DMS153 (cell line): ENCODE results near the gene EXOC4.

Source experiments
- DNase-seq: peaks from one replicate; lab custom pipeline; 2025; lab: John Stamatoyannopoulos, UW

The EXOC4 gene

DNA sequence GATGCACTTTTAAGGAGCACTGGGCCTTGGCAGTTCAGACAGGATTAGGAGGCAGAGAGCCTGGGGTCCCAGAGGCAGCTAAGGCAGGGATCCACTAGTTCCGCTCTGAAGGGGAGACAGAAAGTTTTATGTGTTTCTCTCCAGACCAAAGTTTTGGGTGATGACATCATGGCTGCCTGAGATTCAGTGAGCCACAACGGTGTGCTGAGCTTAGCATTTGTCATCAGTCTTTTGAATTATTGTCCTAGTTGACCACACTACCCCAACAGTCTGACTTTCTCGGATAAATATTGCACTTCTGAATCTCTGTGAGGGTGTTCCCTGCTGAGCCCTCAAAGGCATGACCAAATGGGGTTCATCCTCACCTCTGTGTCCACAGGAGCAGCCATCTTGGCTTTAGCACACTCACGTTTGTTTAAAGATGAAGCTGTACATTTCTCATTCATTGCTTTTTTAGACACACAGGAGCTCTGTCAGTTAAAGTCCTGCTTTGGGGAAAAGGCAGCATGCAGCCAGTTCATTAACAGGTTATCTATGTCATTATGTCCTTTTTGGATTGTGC is 576.5 kb downstream of the EXOC4 start:
- DNase-seq: no peak

DNA sequence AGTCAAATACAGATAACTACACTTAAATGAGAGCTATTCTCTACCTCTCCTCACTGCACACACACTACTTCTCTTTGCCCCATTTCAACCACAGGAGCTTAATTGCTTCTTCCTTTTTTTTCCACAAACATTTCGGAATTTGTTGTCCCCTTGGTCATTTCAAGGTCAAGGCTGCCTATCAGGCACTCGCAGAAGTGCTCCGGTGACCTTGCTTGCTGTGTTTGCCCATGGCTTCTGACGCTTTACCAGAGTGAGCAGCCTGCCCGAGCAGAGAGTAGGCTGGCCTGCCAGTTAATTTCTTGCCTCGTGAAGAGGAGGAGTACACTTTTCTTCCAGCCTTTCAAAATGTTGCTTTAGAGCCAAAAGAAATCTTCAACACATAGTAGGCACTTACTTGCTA is 577.2 kb downstream of the EXOC4 start:
- DNase-seq: no peak

DNA sequence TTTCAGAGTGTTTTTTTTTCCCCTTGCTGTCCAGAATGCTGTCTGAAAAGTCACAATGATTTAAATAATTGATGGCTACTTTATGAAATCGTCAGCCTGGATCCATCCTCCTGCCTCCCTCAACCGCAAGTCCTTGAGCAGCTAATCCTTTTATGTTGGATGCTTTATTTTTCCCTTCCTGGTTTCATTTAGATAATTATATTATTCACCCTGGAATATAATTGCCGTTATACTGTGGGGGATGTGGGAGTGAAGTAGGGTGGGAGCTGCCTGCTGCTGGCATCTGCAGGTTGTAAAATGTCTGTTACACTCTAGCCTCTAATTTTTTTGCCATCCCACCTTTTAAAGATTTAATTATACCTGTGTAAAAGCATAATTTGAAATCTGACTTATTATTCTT is 583.8 kb downstream of the EXOC4 start:
- DNase-seq: no peak

DNA sequence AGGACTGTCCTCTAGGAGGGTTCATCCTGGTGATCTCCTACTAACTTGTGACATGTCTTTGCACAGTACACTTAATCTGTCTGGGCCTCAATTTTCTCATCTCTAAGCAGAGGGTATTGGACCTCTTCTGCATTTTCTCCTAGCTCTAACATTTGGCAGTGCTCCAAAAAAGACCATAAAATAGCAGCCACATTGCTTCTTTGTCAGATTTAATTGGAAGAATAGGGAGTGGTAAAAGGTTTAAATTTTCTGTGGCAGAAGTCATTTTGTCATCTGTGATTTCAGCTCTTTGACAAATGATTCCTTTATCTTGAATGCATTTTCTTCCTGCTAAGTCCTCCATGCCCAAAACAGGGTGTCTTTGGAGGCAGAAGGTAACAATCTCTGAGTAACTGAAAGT is 584.3 kb downstream of the EXOC4 start:
- DNase-seq: no peak

DNA sequence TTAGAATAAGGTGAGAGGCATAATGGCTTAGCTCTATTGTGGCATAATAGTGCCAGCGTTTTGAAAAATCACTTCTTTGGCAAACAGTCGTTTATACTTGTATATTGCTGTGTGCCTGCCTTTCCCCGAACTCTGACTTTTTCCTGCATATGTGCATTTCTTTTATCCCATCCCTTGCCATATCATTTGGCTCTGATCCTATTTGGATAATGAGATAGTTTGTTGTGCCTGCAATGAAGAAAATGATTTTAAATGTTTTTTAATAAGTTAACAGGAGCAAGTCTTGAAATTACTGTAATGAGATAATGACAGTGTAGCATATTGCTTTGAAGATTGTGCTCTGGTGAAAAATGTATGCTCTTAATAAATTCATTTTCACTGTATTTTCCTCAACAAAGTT is 586.2 kb downstream of the EXOC4 start:
- no peak for DNase-seq

DNA sequence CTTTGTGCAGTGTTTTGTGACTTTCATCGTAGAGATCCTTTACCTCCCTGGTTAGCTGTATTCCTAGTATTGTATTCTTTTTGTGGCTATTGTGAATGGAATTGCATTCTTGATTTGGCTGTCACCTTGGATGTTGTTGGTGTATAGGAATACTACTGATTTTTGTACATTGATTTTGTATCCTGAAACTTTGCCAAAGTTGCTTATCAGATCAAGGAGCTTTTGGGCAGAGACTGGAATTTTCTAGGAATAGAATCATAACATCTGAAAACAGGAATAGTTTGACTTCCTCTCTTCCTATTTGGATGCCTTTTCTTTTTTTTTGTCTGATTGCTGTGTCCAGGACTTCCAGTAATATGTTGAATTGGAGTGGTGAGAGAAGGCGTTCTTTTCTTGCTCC is 590.5 kb downstream of the EXOC4 start:
- no peak for DNase-seq

DNA sequence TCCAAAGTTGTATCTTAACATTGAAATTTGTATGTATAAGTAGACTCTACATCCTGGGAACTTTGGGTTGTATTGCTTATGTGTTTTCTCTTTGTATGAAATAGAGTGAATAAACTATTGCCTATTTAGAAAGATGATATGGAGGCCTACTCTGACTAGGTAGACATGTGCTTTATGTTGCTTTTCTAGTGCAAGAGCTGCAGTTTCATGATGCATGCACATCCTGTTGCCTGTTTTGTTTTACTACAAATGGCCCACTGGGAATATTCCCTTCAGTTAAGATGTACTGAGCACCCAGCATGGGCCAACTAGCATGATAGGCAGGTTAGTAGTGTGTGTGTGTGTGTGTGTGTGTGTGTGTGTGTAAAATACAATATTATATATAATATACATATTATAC is 592.1 kb downstream of the EXOC4 start:
- DNase-seq: no peak

DNA sequence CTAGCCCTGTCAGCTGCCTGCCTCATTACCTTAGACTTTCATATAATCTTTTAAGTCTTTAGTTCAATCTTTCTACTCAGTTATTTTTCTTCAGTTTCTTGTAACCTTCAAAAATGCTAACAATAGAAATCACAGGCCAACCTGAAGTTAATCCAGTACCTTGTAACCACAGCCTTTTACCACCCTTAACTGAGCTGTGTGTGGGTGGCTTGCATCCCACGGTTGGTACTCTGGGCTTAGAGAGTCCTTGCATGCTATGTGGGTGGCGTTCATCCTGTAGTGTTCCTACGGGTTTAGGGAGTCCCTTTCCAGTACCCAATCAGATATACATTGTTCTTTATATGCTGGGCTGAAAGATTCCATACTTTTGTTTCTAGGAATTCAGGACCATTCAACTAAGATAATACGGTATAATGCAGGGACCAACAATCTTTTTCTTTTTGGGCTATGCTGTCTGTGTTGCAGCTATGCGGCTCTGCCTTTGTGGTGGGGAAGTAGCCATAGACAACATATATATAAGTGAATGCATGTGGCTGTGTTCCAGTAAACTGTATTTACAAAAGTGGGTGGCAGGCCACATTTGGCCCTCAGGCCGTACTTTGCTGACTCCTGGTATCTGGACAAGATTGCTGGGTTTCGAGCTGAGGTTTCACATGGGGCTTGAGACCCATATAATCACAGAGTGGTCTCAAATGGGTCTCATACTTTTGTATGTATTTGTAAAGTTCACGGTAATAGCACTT is 593.5 kb downstream of the EXOC4 start:
- DNase-seq: no peak

DNA sequence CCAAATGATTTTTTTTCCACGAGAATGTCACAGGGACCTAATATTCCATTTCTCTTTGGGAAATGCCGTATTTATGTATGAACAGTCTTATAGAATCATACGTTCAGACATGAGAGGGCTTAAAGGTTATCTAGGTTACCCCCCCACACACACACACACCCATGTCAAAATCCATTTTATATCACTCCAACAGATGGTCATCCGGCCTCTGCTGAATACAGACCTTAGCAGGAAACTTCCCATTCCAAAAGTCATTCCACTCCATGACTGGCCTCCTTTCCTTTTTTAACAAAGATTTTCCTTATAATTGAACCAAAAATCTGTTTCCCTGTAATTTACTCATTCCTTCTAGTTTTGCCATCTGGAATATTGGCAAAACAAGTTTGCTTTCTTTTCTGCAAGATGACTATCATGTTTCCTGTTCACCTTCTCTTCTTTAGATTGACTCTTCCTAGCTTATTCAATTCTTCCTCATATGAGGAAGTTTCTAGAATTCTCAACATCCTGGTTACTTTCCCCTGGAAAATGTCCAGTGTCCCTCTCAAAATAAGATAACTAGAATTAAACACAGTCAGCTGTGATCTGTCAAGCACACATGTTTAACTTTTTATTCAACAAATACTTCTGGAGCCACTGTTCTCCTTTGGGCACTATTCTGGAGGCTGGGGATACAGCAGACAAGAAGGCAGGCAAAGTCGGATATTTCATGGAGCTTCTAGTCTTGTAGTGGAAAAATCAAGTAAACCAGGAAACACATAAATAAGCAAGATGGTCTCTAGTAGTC is 597.8 kb downstream of the EXOC4 start:
- no peak for DNase-seq

DNA sequence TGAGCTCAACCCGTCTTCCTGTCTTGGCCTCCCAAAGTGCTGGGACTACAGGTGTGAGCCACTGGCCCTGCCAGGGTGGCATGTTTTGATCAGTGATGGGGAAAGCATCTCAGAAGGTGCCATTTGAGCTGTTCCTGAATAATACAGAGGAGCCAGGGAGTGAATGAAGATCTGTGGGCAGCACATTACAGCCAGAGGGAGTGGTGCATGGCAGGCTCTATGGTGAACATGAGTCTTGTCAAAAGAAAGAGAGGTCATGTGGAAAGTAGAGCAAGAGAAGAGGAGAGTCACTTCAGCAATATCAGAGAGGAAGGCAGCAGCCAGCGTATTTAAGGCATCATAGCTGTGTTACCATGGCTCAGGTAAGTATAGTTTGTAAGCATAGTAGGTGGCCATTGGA is 598.5 kb downstream of the EXOC4 start:
- no peak for DNase-seq

DNA sequence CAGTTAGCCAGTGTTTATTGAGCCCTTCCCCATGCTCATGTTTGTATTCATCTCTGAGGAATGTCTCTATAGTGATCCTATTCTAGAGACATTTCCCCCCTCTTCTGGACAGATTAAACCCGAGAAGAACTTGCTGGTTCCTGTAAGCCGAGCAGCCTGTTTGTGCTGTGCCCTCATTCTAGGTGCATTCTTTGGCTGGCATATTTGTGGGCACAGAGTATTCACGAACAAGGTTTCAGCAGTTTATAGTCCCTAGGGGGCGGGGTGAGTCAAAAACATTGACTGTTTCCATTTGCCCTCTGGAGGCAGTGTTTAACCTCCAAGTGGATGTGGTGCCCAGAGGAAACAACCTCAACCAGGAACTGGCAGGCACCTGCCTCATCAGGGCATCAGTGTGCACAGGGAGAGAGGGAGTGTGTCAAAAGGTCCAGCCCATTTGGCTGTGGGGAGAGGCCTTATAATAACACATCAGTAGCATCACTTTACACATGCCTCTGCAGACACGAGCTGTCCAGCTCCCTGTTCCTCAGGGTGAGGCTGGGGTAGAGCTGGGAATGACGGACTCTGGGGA is 600.9 kb downstream of the EXOC4 start:
- peak; percentile 84 for DNase-seq

DNA sequence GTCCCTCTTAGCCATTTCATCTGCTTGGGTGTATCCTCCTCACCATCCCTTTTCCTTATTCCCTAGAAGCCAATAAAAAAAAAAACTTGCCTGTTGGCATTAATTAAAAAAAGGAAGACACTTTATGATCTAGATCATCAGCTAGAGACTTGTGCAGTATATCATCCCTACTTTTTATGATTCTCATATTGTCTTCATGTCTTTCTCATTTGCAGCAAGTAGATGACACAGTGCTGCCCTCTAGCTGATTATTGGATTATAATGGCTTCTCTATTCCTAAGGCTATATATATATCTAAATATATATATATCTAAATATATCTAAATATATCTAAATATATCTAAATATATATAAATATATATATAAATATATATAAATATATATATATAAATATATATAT is 601.9 kb downstream of the EXOC4 start:
- DNase-seq: peak; percentile 14

DNA sequence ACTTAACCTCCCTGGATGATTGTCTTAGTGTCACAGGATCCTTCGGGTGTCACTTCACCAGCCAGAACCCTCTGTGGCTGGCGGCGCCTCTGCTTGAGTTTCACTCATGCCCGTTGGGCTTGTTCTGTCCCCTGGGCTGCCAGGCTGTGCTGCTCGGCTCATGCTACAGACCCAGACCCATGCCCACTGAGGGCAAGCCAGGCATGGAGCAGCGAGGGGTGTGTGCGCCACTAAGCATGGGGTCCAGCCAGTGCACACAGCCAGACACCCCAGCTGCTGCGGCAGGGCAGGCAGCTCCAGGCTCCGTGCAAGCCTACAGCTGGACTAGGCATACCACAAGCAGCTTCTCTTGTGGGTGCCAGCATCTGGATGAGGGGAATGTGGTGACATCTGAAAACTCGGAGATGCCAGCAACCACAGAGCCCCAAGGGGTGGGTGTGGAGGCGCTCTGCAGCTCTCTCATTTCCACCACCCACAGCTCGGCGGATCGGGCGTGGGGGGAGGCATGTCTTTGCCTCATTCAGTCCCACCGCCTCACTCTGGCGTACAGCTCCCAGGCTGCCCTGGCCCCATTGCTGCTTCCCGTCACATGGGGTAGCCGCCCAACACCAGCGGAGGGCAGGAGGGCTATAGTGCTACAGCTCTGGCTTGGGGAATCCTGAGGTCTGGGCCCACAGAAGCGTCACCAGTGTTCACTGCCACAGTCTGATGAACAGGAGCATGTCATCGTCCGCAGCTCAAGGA is 604.7 kb downstream of the EXOC4 start:
- no peak for DNase-seq

DNA sequence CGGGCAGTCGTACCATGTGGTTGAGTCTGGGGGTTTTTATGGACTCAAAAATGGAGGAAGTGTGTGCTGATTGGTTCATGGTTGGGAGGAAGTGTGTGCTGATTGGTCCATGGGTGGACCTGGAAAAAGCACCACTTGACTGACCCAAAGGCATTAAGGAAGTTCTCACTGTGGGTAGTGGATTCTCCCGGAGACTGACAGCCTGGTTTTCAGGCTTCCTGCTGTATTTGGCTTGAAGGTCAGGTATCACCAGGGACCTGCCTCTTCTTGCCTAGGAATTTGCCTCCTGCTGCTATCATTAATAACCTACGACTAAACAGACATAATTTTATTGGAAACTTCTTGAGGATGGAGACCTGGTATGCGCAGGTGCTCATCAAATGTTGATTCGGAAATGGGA is 605.4 kb downstream of the EXOC4 start:
- DNase-seq: no peak

DNA sequence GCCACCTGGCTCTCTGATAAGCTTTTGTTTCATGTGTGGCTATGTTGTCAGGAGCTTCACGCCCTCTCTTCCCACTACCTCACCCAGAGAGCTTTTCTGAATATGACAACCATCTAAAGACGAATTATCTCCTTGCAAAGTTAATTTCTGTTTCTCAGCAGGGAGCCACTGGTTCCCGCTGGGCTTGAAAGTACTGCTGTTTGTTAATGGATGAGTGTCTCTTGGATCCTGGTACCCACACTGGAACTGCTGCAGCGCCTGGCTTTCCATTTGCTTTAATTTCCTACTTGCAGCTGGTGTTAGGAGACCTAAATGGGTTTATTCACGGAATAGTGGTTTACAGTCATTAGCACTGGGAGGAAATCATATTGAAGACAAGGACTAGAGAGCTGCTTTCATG is 606.4 kb downstream of the EXOC4 start:
- DNase-seq: no peak

DNA sequence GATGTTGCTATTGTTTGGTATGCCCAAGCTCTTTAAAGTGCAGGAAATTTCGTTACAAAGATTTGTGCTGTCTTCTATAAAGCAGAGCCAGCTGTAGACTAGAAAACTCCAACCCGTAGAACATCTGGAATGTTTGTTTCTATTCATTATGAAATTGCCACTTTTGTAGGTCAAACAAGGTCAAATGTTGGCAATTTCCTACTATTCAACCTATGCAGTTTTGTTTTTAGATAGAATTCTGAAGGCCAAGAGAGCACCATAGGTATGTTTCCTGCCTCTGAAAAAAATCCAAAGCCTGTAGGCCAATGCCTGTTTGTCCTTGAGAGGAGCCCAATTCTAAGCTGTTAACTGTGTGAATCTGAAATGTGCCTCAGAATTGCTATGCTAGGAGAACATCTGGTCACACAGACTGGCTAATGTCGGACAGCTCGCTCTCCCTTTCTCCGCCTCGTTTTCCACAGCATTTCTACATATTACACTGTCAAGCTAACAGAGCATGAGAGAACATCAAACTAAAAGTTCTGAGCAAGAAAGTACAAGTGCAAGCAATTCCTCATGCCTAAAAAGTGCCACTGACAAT is 607.1 kb downstream of the EXOC4 start:
- no peak for DNase-seq

DNA sequence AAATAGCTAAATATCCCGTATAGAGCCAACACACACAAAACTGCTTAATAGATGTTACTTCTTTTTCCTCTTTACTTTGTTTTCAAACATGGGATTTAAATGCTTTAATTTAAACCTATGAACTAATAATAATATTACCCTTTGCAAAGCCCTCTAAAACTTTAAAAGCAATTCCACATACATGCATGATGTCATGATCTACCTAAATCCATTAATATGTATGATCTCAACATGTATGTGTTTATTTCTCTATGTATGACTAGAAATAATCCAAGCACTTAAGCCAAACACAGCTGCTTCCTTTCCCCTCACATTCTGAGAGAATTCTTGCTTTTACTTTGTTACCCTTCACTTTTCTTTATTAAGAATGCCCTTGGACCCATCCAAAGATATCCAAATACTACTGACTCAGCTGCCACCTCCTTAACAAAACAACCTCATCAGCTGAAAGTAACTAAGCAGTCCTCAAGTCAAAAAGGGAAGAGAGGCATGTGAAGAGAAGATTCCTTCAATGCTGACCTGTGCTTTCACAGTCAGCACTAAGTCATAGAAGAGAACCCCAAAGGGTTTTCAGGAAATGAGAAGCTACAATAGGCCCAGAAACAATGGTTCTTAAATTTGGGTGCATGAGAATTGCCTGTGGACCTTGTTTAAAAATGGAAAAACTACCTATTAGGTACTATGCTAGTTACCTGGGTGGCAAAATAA is 607.9 kb downstream of the EXOC4 start:
- DNase-seq: no peak

DNA sequence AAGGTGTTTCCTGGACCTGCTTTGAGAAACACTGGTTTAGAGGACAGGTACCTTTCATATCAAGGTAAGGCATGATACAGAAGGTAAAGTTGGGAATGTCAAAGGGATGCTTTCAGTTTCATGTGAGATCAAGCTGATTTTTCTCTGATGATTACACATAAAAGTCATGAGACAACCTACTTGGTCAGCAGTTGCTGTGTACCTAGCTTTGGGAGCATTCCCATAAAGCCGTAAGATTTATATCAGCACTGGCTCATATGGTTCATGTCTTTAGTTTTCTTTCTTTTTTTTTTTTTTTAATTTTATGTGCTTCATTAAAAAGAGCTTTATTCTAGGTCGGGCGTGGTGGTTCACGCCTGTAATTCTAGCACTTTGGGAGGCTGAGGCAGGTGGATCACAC is 609.0 kb downstream of the EXOC4 start:
- no peak for DNase-seq

DNA sequence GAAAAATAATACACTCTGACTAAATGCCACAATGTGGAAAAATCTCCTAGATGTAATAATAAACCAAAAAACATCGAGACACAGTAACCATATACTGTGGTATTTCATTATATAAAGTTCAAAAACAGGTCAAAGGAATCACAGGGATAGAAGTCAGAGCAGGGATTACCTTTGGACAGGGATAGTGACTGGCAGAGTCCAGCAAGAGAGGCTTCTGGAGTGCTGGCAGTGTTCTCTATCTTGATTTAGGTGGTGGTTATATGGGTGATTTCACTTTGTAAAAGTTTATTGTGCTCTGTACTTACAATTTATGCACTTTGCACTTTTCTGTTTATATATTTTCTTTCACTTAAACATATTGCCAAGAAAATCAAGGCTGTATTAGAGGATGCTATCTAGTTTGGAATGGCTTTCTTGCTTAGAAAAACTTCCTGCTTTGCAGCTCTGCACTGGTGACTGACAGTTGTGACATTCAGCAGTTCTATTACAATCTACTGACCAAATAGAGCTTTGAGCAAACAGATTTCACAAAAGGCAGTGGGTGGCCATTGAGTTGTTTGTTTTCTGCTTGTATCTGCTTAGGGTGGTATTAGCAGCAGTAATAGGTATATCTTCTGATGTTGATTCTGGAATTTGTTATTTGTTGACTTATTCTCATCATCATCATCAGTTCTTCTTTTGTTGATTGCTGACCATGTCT is 610.6 kb downstream of the EXOC4 start:
- peak; percentile 43 for DNase-seq

DNA sequence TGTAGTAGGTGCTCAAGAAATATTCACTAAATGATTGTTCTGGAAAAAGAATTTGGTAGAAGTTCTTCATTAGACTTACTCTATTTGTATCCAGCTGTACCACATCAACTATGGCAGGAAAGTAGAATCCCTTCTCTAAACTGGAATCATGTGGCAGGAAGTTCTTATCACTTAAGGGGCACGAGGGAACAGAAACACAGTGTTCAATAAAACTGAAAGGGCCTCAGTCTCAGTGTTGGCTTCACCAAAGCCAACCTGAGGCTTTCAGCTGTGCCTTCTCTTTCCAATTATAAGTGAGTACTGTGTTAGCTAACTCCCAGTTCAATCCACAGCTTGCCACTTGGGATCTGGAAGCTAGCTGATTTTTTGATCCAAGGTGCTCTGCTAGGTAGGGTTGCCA is 616.7 kb downstream of the EXOC4 start:
- DNase-seq: no peak

DNA sequence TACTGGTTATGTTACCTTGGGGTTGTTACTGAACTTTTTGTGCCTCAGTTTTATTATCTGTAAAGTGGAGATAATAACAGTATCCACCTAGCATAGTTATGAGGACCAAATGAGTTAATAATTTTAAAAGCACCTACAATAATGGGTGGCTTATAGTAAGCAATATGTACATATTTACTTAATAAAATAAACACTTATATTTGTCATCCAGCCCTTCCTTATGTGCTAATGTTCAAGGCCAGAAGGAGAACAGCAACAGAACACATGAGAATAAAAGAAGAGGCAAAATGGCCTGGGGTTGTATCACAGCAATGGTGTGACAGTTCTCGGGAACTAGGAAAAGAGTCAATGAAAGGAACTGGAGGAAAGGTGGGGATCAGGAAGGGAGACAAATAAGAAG is 618.9 kb downstream of the EXOC4 start:
- DNase-seq: peak; percentile 2
